ENCODE measurements around the gene RBBP5.

The RBBP5 gene

DNA sequence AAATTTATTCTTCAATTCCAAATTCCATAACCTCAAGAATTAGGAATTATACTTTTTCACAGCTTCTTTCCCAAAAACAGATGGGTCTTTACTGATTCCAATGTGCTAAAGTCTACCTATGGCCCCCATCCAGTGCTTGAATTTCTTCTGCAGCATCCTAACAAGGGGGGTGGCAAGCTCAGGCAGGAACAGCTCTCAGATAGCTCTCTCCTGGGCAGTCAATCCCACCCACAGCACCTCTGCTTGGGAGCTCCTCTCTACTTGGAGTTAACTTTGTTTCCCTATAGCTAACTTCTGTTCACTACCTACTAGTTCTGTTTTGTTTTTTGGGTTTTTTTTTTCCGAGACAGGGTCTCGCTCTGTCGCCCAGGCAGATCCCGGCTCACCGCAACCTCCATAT, 12.1 kb downstream of the RBBP5 start:
- no peak overlapping the region for H3K4me3 ChIP-seq (ENCODE audit: low read depth, low read length)
- TF ChIP-seq, protein P1, sequence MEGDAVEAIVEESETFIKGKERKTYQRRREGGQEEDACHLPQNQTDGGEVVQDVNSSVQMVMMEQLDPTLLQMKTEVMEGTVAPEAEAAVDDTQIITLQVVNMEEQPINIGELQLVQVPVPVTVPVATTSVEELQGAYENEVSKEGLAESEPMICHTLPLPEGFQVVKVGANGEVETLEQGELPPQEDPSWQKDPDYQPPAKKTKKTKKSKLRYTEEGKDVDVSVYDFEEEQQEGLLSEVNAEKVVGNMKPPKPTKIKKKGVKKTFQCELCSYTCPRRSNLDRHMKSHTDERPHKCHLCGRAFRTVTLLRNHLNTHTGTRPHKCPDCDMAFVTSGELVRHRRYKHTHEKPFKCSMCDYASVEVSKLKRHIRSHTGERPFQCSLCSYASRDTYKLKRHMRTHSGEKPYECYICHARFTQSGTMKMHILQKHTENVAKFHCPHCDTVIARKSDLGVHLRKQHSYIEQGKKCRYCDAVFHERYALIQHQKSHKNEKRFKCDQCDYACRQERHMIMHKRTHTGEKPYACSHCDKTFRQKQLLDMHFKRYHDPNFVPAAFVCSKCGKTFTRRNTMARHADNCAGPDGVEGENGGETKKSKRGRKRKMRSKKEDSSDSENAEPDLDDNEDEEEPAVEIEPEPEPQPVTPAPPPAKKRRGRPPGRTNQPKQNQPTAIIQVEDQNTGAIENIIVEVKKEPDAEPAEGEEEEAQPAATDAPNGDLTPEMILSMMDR (IDR thresholded peaks at IDR 0.05; ENCODE audit: low read depth, low read length, missing control alignments) = no peak

DNA sequence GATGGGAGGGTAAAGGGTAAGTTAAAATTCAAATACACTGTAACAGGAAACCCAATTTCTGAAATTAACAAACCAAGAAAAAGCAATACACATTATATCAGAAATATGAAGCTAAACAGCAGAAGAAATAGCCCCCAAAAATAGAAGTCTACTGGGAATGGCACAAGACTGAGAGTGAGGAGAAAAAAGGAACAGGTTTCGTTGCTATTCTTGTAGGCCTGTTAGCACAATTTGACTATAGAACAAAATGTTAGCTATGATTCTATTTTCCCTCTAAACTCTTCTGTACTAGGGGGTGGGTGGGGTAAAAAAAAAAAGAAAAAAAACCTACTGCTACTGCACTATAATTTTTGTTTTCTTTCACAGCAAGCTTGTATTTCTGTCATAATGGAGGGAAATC, 12.5 kb downstream of the RBBP5 start:
- TF ChIP-seq, protein P1 (IDR thresholded peaks at IDR 0.05; ENCODE audit: low read depth, low read length, missing control alignments) = no peak
- no peak for DNase-seq (ENCODE audit: low read depth)
- no peak overlapping the region for H3K4me3 ChIP-seq (ENCODE audit: low read depth, low read length)

More for the DNA sequence above, 12.1 kb downstream of the RBBP5 start:
- DNase-seq (ENCODE audit: low read depth) = no peak

DNA sequence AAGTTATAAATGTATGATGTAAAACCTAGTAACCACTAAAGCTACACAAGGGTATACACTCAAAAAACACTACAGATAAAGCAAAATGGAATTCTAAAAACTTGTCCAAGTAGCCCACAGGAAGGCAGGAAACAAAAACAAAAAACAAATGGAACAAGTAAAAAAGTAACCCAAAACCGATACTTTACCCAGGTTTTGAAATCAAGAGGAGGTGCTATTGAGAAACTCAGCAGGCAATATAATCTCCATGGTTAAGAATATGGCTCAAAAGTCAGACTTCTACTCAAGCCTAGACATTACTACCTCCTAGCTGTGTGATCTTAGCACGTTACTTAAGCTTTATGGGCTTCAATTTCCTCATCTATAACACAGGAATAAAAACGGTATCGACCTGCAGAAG, 13.3 kb downstream of the RBBP5 start:
- no peak for DNase-seq (ENCODE audit: low read depth)
- TF ChIP-seq, protein P1 (IDR thresholded peaks at IDR 0.05; ENCODE audit: low read depth, low read length, missing control alignments) = no peak
- H3K4me3 ChIP-seq (ENCODE audit: low read depth, low read length) = no peak overlapping the region

DNA sequence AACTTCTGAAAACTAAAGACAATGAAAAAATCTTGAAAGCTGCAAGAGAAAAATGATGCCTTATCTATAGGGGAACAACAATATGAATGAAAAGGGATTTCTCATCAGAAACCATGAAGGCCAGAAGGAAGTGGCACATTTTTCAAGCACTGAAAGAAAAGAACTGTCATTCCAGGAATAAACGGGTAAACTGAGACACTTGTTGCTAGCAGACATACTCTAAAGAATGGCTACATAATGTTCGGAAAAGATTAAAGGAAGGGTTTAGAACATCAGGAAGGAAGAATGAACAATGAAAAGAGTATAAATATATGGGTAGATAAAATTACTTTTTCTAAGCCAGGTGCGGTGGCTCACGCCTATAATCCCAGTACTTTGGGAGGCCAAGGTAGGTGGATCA, 14.5 kb downstream of the RBBP5 start:
- no peak for DNase-seq (ENCODE audit: low read depth)
- TF ChIP-seq, protein P1 (IDR thresholded peaks at IDR 0.05; ENCODE audit: low read depth, low read length, missing control alignments) = no peak
- no peak overlapping the region for H3K4me3 ChIP-seq (ENCODE audit: low read depth, low read length)

DNA sequence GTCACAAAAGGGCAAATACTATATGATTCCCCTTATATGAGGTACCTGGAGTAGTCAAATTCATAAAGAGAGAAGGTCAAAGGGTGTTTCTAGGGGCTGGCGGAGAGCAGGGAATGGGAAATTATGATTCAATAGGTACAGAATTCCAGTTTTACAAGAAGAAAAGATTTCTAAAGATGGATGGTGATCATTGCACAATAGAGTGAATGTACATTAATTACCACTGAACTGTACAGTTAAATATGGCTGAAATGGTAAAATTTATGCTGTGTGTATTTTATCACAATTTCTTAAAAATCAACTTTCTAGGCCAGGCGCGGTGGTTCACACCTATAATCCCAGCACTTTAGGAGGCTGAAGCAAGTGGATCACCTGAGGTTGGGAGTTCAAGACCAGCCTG, 19.4 kb downstream of the RBBP5 start:
- no peak for DNase-seq (ENCODE audit: low read depth)
- no peak overlapping the region for H3K4me3 ChIP-seq (ENCODE audit: low read depth, low read length)
- TF ChIP-seq, protein P1 (IDR thresholded peaks at IDR 0.05; ENCODE audit: low read depth, low read length, missing control alignments) = no peak

DNA sequence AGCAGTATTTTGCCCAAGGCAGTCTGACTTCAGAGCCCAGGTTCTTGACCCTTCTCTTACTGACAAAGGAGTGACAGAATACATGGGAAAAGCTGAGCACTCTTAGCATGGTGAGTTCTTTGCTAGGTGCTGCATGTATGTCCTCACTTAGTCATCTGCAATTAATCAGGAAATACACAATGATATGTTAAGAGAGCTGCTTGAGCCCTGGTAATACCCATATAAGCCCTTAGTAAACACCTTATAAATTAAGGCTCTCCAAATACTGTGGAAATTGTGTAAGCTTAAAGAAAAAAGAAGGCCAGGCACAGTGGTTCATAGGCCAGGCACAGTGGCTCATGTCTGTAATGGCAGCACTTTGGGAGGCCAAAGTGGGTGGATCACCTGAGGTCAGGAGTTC, 23.5 kb downstream of the RBBP5 start:
- no peak overlapping the region for H3K4me3 ChIP-seq (ENCODE audit: low read depth, low read length)
- DNase-seq (ENCODE audit: low read depth) = no peak
- TF ChIP-seq, protein P1 (IDR thresholded peaks at IDR 0.05; ENCODE audit: low read depth, low read length, missing control alignments) = no peak

DNA sequence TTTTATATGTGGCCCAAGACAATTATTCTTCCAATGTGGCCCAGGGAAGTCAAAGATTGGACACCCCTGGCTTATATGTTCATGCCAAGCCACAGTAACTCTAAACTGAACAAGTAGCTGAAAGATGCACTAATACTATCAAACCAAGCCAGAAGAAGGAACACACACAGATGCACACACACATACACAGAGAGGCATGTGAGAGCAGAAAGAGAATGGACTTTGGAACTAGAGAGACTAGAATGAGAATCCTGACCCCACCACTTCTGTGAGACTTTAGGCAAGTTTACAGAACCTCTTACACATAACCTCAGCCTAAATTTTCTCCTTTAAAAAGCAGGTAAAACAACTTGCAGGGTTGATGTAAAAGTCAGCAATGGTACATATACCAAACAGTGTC, 26.4 kb downstream of the RBBP5 start:
- no peak overlapping the region for H3K4me3 ChIP-seq (ENCODE audit: low read depth, low read length)
- TF ChIP-seq, protein P1 (IDR thresholded peaks at IDR 0.05; ENCODE audit: low read depth, low read length, missing control alignments) = no peak
- no peak for DNase-seq (ENCODE audit: low read depth)

Measured in GM12864 (cell line).